ENCODE measurements around the gene SLC43A2. TPM values are rescaled to one million over a fixed set of nuclear protein-coding genes. Genes with fewer than 3 reads are reported as not detected.

Gene SLC43A2
- total RNA-seq, 6 donors from 2014 or later: 16.9 to 79.0 (median 49.2) TPM

DNA sequence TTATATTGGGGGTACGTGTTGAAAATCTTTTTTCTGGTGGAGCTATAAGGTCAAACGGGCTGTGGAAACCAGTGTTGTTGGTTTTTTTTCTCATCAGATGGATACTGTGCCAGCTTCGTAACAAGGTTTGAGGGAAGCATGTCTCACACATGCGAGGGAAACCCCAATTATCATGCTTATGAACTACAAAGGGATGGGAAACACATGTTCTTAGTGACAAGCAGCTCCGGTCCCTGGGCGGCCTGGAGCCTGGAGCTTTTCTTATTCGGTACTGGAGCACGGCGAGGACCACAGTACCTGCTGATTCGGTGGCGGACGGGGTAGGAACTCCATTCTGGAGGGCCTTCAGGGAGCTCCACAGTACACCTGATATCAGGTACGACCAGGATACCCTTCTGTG is 12.5 kb downstream of the SLC43A2 start:
- H3K27ac ChIP-seq: peak overlapping the region in 1 of 4 donors; percentile 14
- TF ChIP-seq CTCF (IDR thresholded peaks at IDR 0.05) (no peak), POLR2AphosphoS5 (IDR thresholded peaks at IDR 0.05) (no peak), POLR2A (IDR thresholded peaks at IDR 0.05) (no peak), EP300 (IDR thresholded peaks at IDR 0.05) (no peak)
- DNase-seq (no peak), ATAC-seq (ENCODE audit: low FRiP score in 2 of 2) (no peak)
- H3K4me3 ChIP-seq: no peak overlapping the region
- peaks cover 0 to 47% (median 19%) of the 10 kb centered on the region in 4 donors for H3K36me3 ChIP-seq
- peaks cover 17 to 25% (median 24%) of the 10 kb centered on the region in 4 donors for H3K4me1 ChIP-seq
- H3K27me3 ChIP-seq: no peaks in the 10 kb centered on the region
- no peaks in the 10 kb centered on the region for H3K9me3 ChIP-seq
- 75 to 87% methylated on average over 12 of the region's 13 CpGs for WGBS, 2 donors

- TF ChIP-seq EP300 (IDR thresholded peaks at IDR 0.05) (no peak), POLR2A (IDR thresholded peaks at IDR 0.05) (no peak), CTCF (IDR thresholded peaks at IDR 0.05) (no peak), POLR2AphosphoS5 (IDR thresholded peaks at IDR 0.05) (no peak)
- DNase-seq: no peak
- Histone ChIP-seq H3K9me3 (no peaks in the 10 kb centered on the region), H3K4me1 (peaks cover 13 to 21% (median 17%) of the 10 kb centered on the region in 4 donors), H3K27me3 (no peaks in the 10 kb centered on the region), H3K36me3 (peaks cover 0 to 36% (median 20%) of the 10 kb centered on the region in 4 donors), H3K27ac (peak overlapping the region; percentile 44 to 78 (median 72)), H3K4me3 (no peak overlapping the region)
- no peak for ATAC-seq (ENCODE audit: low FRiP score in 2 of 2)
- 53 to 68% methylated on average over 11 to 13 of the region's 16 CpGs for WGBS, 2 donors
These were observed 16.2 kb downstream of the SLC43A2 start for GRCh38 chr17:1612400-1612799.

DNA sequence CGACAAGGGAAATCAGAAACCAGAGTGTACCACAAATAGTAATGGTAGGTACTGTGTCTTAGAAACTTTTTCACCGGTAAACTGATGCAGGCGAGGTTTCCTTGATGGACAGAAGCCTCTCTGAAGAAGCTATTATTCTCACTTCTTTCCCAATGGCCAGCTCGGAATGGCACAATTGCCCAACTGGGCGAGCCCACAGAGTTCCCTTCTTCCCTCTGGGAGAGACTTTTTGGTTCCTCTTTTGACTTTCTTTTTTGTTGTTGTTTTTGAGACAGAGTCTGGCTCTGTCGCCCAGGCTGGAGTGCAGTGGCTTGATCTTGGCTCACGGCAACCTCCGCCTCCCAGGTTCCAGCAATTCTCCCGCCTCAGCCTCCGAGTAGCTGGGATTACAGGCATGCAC is 16.9 kb downstream of the SLC43A2 start:
- peak in 1 of 2 donors; percentile 45 for ATAC-seq (ENCODE audit: low FRiP score in 2 of 2)
- Histone ChIP-seq H3K27ac (peak overlapping the region in 3 of 4 donors; percentile 44 to 78 (median 76)), H3K9me3 (no peaks in the 10 kb centered on the region), H3K27me3 (no peaks in the 10 kb centered on the region), H3K36me3 (peaks cover 0 to 36% (median 20%) of the 10 kb centered on the region in 4 donors), H3K4me3 (no peak overlapping the region), H3K4me1 (peaks cover 11 to 27% (median 15%) of the 10 kb centered on the region in 4 donors)
- TF ChIP-seq POLR2A (IDR thresholded peaks at IDR 0.05): peak in 1 of 4 donors; percentile 18
- TF ChIP-seq CTCF (IDR thresholded peaks at IDR 0.05): no peak
- TF ChIP-seq POLR2AphosphoS5 (IDR thresholded peaks at IDR 0.05): no peak
- TF ChIP-seq EP300 (IDR thresholded peaks at IDR 0.05): no peak
- WGBS, 2 donors: 67 to 71% methylated on average over 10 of the region's 10 CpGs
- no peak for DNase-seq

DNA sequence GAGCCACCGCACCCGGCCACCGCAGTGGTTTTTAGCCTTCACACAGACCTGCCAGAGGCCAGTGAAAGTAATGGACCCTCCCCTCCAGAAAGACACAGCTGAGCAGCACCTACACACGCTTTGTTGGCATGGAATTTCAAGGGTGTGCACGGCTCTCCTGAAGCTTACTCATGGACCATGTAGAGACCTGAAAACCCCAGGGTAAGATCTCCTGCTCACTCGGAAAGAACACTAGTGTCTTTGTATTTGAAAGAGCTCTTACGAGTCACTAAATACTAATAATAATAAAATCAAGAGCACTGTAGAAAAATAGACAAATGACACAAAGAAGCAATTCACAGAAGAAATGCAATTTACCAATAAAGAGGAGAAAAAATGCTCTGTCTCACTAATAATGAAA is 20.0 kb downstream of the SLC43A2 start:
- Histone ChIP-seq H3K27ac (peak overlapping the region in 2 of 4 donors; percentile 61 to 78), H3K27me3 (no peaks in the 10 kb centered on the region), H3K9me3 (no peaks in the 10 kb centered on the region), H3K36me3 (peaks cover 0 to 30% (median 6%) of the 10 kb centered on the region in 4 donors), H3K4me3 (no peak overlapping the region), H3K4me1 (peaks cover 16 to 49% (median 27%) of the 10 kb centered on the region in 4 donors)
- ATAC-seq (ENCODE audit: low FRiP score in 2 of 2) (no peak), DNase-seq (no peak)
- no peak for TF ChIP-seq EP300 (IDR thresholded peaks at IDR 0.05)
- TF ChIP-seq POLR2AphosphoS5 (IDR thresholded peaks at IDR 0.05): no peak
- no peak for TF ChIP-seq POLR2A (IDR thresholded peaks at IDR 0.05)
- no peak for TF ChIP-seq CTCF (IDR thresholded peaks at IDR 0.05)
- WGBS, 2 donors: 95 to 97% methylated on average over 7 of the region's 7 CpGs

DNA sequence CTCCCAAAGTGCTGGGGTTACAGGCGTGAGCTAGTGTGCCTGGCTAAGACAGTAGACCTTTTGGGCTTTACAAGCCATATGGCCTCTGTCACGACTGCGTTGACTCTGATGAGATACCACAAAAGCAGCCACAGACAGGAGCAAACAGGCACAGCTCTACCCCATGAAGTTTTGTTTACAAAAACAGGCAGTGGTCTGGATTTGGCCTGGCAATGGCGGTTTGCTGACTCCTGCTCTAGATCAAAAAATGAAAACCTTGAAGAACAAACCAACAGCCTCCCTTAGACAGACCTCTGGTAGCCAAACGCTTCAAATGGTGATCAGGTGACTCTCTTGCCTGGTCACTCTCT is 20.7 kb downstream of the SLC43A2 start:
- TF ChIP-seq POLR2AphosphoS5 (IDR thresholded peaks at IDR 0.05) (no peak), POLR2A (IDR thresholded peaks at IDR 0.05) (no peak), CTCF (IDR thresholded peaks at IDR 0.05) (no peak), EP300 (IDR thresholded peaks at IDR 0.05) (no peak)
- H3K27ac ChIP-seq: peak overlapping the region; percentile 52 to 78 (median 65)
- H3K36me3 ChIP-seq: peaks cover 0 to 25% (median 6%) of the 10 kb centered on the region in 4 donors
- 83 to 86% methylated on average over 5 of the region's 5 CpGs for WGBS, 2 donors
- H3K4me1 ChIP-seq: peaks cover 13 to 47% (median 23%) of the 10 kb centered on the region in 4 donors
- no peak for ATAC-seq (ENCODE audit: low FRiP score in 2 of 2)
- H3K27me3 ChIP-seq: no peaks in the 10 kb centered on the region
- DNase-seq: no peak
- no peak overlapping the region for H3K4me3 ChIP-seq
- no peaks in the 10 kb centered on the region for H3K9me3 ChIP-seq

Data from upper lobe of left lung (tissue), 6 donors.